IPS-18a (cell line): ENCODE results near the gene PRDM12.

Experiments used
- H3K27ac ChIP-seq: one replicate; pipeline ENCODE4 v1.5.1; 2013; ENCODE audit warnings: low read length
- H3K27me3 ChIP-seq: one replicate; pipeline ENCODE4 v1.6.1; 2013; ENCODE audit warnings: mild to moderate bottlenecking, low read length; ENCODE audit not compliant: control insufficient read depth, insufficient read depth
- H3K36me3 ChIP-seq: one replicate; pipeline ENCODE4 v1.6.1; 2013; ENCODE audit warnings: low read depth, low read length; ENCODE audit not compliant: control insufficient read depth
- H3K4me1 ChIP-seq: one replicate; pipeline ENCODE4 v1.6.1; 2013; ENCODE audit warnings: low read depth, low read length; ENCODE audit not compliant: control insufficient read depth
- H3K4me3 ChIP-seq: one replicate; pipeline ENCODE4 v1.5.1; 2013; ENCODE audit warnings: low read length
- H3K9ac ChIP-seq: one replicate; pipeline ENCODE4 v1.6.1; 2013; ENCODE audit warnings: mild to moderate bottlenecking, low read length, moderate library complexity
- H3K9me3 ChIP-seq: one replicate; pipeline ENCODE4 v1.6.1; 2013; ENCODE audit warnings: low read depth, low read length; ENCODE audit not compliant: control insufficient read depth

PRDM12 gene

GRCh38 chr9:130715270-130715669 is 50.9 kb downstream of the PRDM12 start:
- no peaks in the 10 kb centered on the region for H3K9me3 ChIP-seq
- peaks cover 20% of the 10 kb centered on the region for H3K4me1 ChIP-seq
- H3K27me3 ChIP-seq, result no peaks in the 10 kb centered on the region
- no peak overlapping the region for H3K9ac ChIP-seq
- H3K36me3 ChIP-seq, result no peaks in the 10 kb centered on the region
- H3K4me3 ChIP-seq, result peak overlapping the region; percentile 91
- H3K27ac ChIP-seq, result no peak overlapping the region

- H3K27me3 ChIP-seq, result no peaks in the 10 kb centered on the region
- H3K27ac ChIP-seq, result no peak overlapping the region
- no peak overlapping the region for H3K4me3 ChIP-seq
- peaks cover 20% of the 10 kb centered on the region for H3K4me1 ChIP-seq
- no peaks in the 10 kb centered on the region for H3K36me3 ChIP-seq
- H3K9ac ChIP-seq, result no peak overlapping the region
- no peaks in the 10 kb centered on the region for H3K9me3 ChIP-seq
Measured at GRCh38 chr9:130718562-130718961, 54.2 kb downstream of the PRDM12 start.

- Histone ChIP-seq H3K9me3 (no peaks in the 10 kb centered on the region), H3K27ac (no peak overlapping the region), H3K4me1 (no peaks in the 10 kb centered on the region), H3K9ac (no peak overlapping the region), H3K36me3 (no peaks in the 10 kb centered on the region), H3K4me3 (no peak overlapping the region), H3K27me3 (no peaks in the 10 kb centered on the region)
Measured at GRCh38 chr9:130720762-130721161, 56.4 kb downstream of the PRDM12 start.

- Histone ChIP-seq H3K4me3 (no peak overlapping the region), H3K9ac (no peak overlapping the region), H3K4me1 (peaks cover 5% of the 10 kb centered on the region), H3K27ac (no peak overlapping the region), H3K27me3 (no peaks in the 10 kb centered on the region), H3K36me3 (no peaks in the 10 kb centered on the region), H3K9me3 (no peaks in the 10 kb centered on the region)
Measured at GRCh38 chr9:130728721-130729120, 64.3 kb downstream of the PRDM12 start.

GRCh38 chr9:130729145-130729544 is 64.8 kb downstream of the PRDM12 start:
- Histone ChIP-seq H3K27me3 (no peaks in the 10 kb centered on the region), H3K36me3 (no peaks in the 10 kb centered on the region), H3K9me3 (no peaks in the 10 kb centered on the region), H3K9ac (no peak overlapping the region), H3K4me3 (no peak overlapping the region), H3K27ac (no peak overlapping the region), H3K4me1 (peaks cover 5% of the 10 kb centered on the region)

- Histone ChIP-seq H3K27me3 (no peaks in the 10 kb centered on the region), H3K27ac (no peak overlapping the region), H3K4me3 (no peak overlapping the region), H3K4me1 (peaks cover 5% of the 10 kb centered on the region), H3K9ac (no peak overlapping the region), H3K36me3 (no peaks in the 10 kb centered on the region), H3K9me3 (no peaks in the 10 kb centered on the region)
Measured at GRCh38 chr9:130731355-130731754, 67.0 kb downstream of the PRDM12 start.

GRCh38 chr9:130732136-130732535 is 67.7 kb downstream of the PRDM12 start:
- H3K36me3 ChIP-seq, result no peaks in the 10 kb centered on the region
- peaks cover 5% of the 10 kb centered on the region for H3K4me1 ChIP-seq
- no peaks in the 10 kb centered on the region for H3K27me3 ChIP-seq
- no peak overlapping the region for H3K4me3 ChIP-seq
- H3K27ac ChIP-seq, result no peak overlapping the region
- no peaks in the 10 kb centered on the region for H3K9me3 ChIP-seq
- H3K9ac ChIP-seq, result no peak overlapping the region
